Measurements from ENCODE around the gene CELF4.
A peak's percentile ranks its signal among the peaks of the same experiment; 100 is the strongest.

CELF4 gene

GRCh38 chr18:37334631-37335408 is 230.8 kb downstream of the CELF4 start:
- peaks cover 9% of the 10 kb centered on the region for H3K4me1 ChIP-seq
- DNase-seq, result no peak
- no peak for TF ChIP-seq CTCF (IDR thresholded peaks at IDR 0.05; ENCODE audit: low read depth, low read length)

GRCh38 chr18:37332628-37333420 is 232.8 kb downstream of the CELF4 start:
- Histone ChIP-seq H3K9me3 (no peaks in the 10 kb centered on the region), H3K4me3 (ENCODE audit: low read depth, low read length) (no peak overlapping the region), H3K36me3 (no peaks in the 10 kb centered on the region), H3K27me3 (no peaks in the 10 kb centered on the region), H3K4me1 (peaks cover 9% of the 10 kb centered on the region)
- no peak for TF ChIP-seq CTCF (IDR thresholded peaks at IDR 0.05; ENCODE audit: low read depth, low read length)
- no peak for DNase-seq

More at GRCh38 chr18:37334631-37335408, 230.8 kb downstream of the CELF4 start:
- Histone ChIP-seq H3K36me3 (no peaks in the 10 kb centered on the region), H3K9me3 (no peaks in the 10 kb centered on the region), H3K27me3 (no peaks in the 10 kb centered on the region), H3K4me3 (ENCODE audit: low read depth, low read length) (peak overlapping the region; percentile 16; the same call in 1 of the 2 replicates)

DNA sequence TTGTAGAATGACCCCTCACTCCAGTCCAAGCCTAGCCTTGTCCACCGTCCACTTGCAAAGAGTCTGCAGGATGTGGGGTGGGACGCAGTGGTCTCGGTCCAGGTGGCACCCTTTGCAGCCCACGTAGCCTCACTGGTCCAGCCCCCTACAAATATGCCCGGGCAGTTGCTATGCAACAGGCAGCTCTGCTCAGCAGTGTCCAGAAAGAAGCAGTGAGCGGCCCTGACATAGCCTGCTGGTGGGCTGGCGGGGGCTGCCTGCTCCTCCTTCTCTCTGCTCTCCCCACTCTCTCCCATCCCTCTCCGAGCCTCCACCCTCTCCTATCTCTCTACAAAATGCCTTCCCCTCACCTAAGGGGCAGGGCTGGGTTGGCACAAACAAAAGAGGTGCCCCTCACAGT is 233.4 kb downstream of the CELF4 start:
- no peak for TF ChIP-seq CTCF (IDR thresholded peaks at IDR 0.05; ENCODE audit: low read depth, low read length)
- no peak for DNase-seq
- Histone ChIP-seq H3K4me1 (peaks cover 9% of the 10 kb centered on the region), H3K9me3 (no peaks in the 10 kb centered on the region), H3K4me3 (ENCODE audit: low read depth, low read length) (no peak overlapping the region), H3K27me3 (no peaks in the 10 kb centered on the region), H3K36me3 (no peaks in the 10 kb centered on the region)

GRCh38 chr18:37330173-37330572 is 235.4 kb downstream of the CELF4 start:
- Histone ChIP-seq H3K36me3 (no peaks in the 10 kb centered on the region), H3K4me1 (peaks cover 9% of the 10 kb centered on the region), H3K27me3 (no peaks in the 10 kb centered on the region), H3K4me3 (ENCODE audit: low read depth, low read length) (no peak overlapping the region), H3K9me3 (no peaks in the 10 kb centered on the region)
- no peak for TF ChIP-seq CTCF (IDR thresholded peaks at IDR 0.05; ENCODE audit: low read depth, low read length)
- peak; percentile 29 for DNase-seq

DNA sequence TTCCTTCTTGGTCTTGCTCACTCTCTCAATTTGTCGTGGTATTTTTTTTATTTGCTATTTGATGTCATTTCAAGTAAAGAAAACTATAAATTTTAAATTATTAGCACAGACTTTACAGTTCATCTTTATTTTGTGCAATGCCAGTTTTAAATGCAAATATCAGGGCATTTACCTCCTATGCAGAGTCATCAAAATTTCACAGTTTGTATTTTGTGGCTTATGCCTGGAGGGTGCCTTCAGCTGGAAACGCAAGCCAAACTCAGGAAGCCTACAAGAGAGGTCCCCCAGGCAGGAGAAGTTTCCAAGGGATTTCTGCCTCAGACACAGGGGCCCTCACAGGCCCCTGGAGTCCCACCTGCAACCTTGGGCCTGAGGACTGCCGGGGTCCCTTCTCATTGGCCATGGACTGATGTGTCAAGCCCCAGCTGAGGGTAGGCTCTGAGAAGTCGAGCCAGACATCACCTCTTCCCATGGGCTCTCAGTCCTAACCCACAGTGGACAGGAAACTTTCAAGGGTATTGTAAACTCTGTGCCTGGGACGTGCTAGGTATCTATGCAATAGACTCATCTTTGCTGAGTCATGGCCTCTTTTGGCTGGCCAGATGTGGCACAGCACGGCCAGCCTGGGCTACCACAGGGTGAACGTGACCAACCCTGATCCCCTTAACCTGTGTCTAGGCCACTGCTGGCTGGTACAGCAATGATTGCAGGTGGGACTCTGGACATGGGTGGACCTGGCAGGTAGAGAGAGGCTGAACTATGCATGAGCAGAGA is 236.5 kb downstream of the CELF4 start:
- Histone ChIP-seq H3K36me3 (no peaks in the 10 kb centered on the region), H3K27me3 (no peaks in the 10 kb centered on the region), H3K9me3 (no peaks in the 10 kb centered on the region), H3K4me3 (ENCODE audit: low read depth, low read length) (no peak overlapping the region), H3K4me1 (peaks cover 4% of the 10 kb centered on the region)
- no peak for TF ChIP-seq CTCF (IDR thresholded peaks at IDR 0.05; ENCODE audit: low read depth, low read length)
- DNase-seq, result no peak
